Right lobe of liver (tissue), 6 donors: ENCODE measurements around the gene ALPK3. TPM values are rescaled to one million over a fixed set of nuclear protein-coding genes. Genes with fewer than 3 reads are reported as not detected.

Experiments
- ATAC-seq, 4 donors: fragments of 200-7000 bp; cut with Tn5 transposase; one replicate each; pipeline ENCODE4 v1.9.1; 2020; ENCODE audit warnings: mild to moderate bottlenecking in 4 of 4, moderate library complexity in 4 of 4
- DNase-seq, 3 donors: peaks; one replicate each; pipeline ENCODE4 v3.0.0-alpha.2; 2020
- H3K27ac ChIP-seq, 3 donors: fragments of 200-600 bp; one replicate each; pipeline ENCODE4 v1.8.0; 2022
- H3K27me3 ChIP-seq, 2 donors: fragments of 200-600 bp; one replicate each; pipeline ENCODE4 v1.8.0; 2022
- H3K36me3 ChIP-seq, 4 donors: fragments of 200-600 bp; sonication (generic) in 1 of 4; one replicate each; pipeline versions ENCODE4 v1.5.1 to v1.8.0; 2017 to 2022; ENCODE audit warnings: control low read depth in 1 of 4
- H3K4me1 ChIP-seq, 4 donors: fragments of 200-600 bp; sonication (generic) in 1 of 4; one replicate each; pipeline versions ENCODE4 v1.5.1 to v1.8.0; 2017 to 2022; ENCODE audit warnings: control low read depth in 1 of 4
- H3K4me3 ChIP-seq, 3 donors: fragments of 200-600 bp; one replicate each; pipeline ENCODE4 v1.8.0; 2022
- H3K9me3 ChIP-seq, 4 donors: fragments of 200-600 bp; sonication (generic) in 1 of 4; one replicate each; pipeline versions ENCODE4 v1.5.1 to v1.8.0; 2017 to 2022; ENCODE audit warnings: control low read depth in 1 of 4
- POLR2A ChIP-seq: fragments of 450-650 bp; IDR thresholded peaks from one replicate; pipeline ENCODE4 v1.6.1; 2017; ENCODE audit warnings: antibody characterized with exemption, mild to moderate bottlenecking
- WGBS: methylation state at CpG from one replicate; pipeline ENCODE4 v1.1.6; 2018; ENCODE audit warnings: low coverage, low lambda C conversion rate; ENCODE audit not compliant: insufficient coverage; ENCODE audit errors: missing lambda C conversion rate; 5-methylcytosine and 5-hydroxymethylcytosine counted together
- intact Hi-C, 2 donors: fragments of 100-400 bp; cut with DNase I; formaldehyde crosslinking; loops; one replicate each; pipeline versions ENCODE4 v1.11.2 to v1.14.1; 2022
- total RNA-seq, 6 experiments: library from RNA; depleted of rRNA in 2 of 6; stranded (reverse); fragments of >200 nt in 2 of 6; fragmentation: NEBNext Ultra II Directional in 3 of 6; extraction: Animal tissue kit (Norgen Biotek cat#: 25700) in 3 of 6; gene quantifications; one replicate each; pipeline versions ENCODE4 v1.1.0 to v1.2.4, GENCODE V29; 2016 to 2023
- TF ChIP-seq, protein P1 (sequence below), 4 donors: fragments of 200-600 bp in 3 of 4; fragments of 450-650 bp in 1 of 4; IDR thresholded peaks; one replicate each; pipeline versions ENCODE4 v1.5.1 to v1.8.0; 2016 to 2022; ENCODE audit warnings: antibody characterized with exemption in 4 of 4, mild to moderate bottlenecking in 2 of 4
- donor health status: DM: no; HTN: yes; CAD: no.
- donor health status: DM: no; HTN: no; CAD: no.
- donor health status: DM: no; HTN: no; CAD: no.
- donor health status: DM: no; HTN: yes; CAD: no.
- donor health status: DM: no; HTN: yes; CAD: no.

ALPK3 gene
- total RNA-seq, 6 experiments from 2014 or later: 1.3 to 12.5 (median 5.5) TPM

- Histone ChIP-seq H3K36me3 (no peaks in the 10 kb centered on the region), H3K9me3 (no peaks in the 10 kb centered on the region), H3K4me1 (peaks cover 0 to 45% (median 19%) of the 10 kb centered on the region in 4 donors), H3K4me3 (no peak overlapping the region), H3K27ac (no peak overlapping the region), H3K27me3 (no peaks in the 10 kb centered on the region)
- WGBS: 50% methylated on average over 8 of the region's 8 CpGs
- ATAC-seq (peak in 1 of 4 donors; percentile 19), DNase-seq (no peak)
- TF ChIP-seq, protein P1, sequence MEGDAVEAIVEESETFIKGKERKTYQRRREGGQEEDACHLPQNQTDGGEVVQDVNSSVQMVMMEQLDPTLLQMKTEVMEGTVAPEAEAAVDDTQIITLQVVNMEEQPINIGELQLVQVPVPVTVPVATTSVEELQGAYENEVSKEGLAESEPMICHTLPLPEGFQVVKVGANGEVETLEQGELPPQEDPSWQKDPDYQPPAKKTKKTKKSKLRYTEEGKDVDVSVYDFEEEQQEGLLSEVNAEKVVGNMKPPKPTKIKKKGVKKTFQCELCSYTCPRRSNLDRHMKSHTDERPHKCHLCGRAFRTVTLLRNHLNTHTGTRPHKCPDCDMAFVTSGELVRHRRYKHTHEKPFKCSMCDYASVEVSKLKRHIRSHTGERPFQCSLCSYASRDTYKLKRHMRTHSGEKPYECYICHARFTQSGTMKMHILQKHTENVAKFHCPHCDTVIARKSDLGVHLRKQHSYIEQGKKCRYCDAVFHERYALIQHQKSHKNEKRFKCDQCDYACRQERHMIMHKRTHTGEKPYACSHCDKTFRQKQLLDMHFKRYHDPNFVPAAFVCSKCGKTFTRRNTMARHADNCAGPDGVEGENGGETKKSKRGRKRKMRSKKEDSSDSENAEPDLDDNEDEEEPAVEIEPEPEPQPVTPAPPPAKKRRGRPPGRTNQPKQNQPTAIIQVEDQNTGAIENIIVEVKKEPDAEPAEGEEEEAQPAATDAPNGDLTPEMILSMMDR (IDR thresholded peaks at IDR 0.05): peak in 1 of 4 donors; percentile 5
- TF ChIP-seq POLR2A: no peak
- intact Hi-C loops: loop anchor here in 1 of 2 donors (10.0 kb wide), 1 partner anchor 103 kb away; no protein-coding TSS in a partner anchor
Measured at GRCh38 chr15:84821501-84822021, 4.4 kb downstream of the ALPK3 start.

- no peak for ATAC-seq
- intact Hi-C loops: loop anchor here in 1 of 2 donors (10.0 kb wide), 1 partner anchor 102 kb away; no protein-coding TSS in a partner anchor
Measured at GRCh38 chr15:84822653-84823281, 5.6 kb downstream of the ALPK3 start.

GRCh38 chr15:84823282-84823878, 6.2 kb downstream of the ALPK3 start:
- TF ChIP-seq POLR2A: no peak
- TF ChIP-seq, protein P1 (IDR thresholded peaks at IDR 0.05): no peak
- no peak for DNase-seq
- H3K9me3 ChIP-seq: no peaks in the 10 kb centered on the region
- intact Hi-C loops: loop anchor here in 1 of 2 donors (10.0 kb wide), 1 partner anchor 101 kb away; no protein-coding TSS in a partner anchor
- 88% methylated on average over 3 of the region's 3 CpGs for WGBS
- H3K4me1 ChIP-seq: peaks cover 0 to 31% (median 15%) of the 10 kb centered on the region in 4 donors
- no peaks in the 10 kb centered on the region for H3K27me3 ChIP-seq
- H3K4me3 ChIP-seq: no peak overlapping the region
- no peak for ATAC-seq
- H3K36me3 ChIP-seq: no peaks in the 10 kb centered on the region
- H3K27ac ChIP-seq: peak overlapping the region; percentile 30 to 89 (median 53)

More at GRCh38 chr15:84822653-84823281, 5.6 kb downstream of the ALPK3 start:
- H3K4me1 ChIP-seq: peaks cover 0 to 37% (median 17%) of the 10 kb centered on the region in 4 donors
- no peak for DNase-seq
- H3K9me3 ChIP-seq: no peaks in the 10 kb centered on the region
- 74% methylated on average over 4 of the region's 4 CpGs for WGBS
- TF ChIP-seq POLR2A: no peak
- TF ChIP-seq, protein P1 (IDR thresholded peaks at IDR 0.05): no peak
- no peaks in the 10 kb centered on the region for H3K36me3 ChIP-seq
- no peak overlapping the region for H3K4me3 ChIP-seq
- no peaks in the 10 kb centered on the region for H3K27me3 ChIP-seq
- peak overlapping the region in 1 of 3 donors; percentile 89 for H3K27ac ChIP-seq

DNA sequence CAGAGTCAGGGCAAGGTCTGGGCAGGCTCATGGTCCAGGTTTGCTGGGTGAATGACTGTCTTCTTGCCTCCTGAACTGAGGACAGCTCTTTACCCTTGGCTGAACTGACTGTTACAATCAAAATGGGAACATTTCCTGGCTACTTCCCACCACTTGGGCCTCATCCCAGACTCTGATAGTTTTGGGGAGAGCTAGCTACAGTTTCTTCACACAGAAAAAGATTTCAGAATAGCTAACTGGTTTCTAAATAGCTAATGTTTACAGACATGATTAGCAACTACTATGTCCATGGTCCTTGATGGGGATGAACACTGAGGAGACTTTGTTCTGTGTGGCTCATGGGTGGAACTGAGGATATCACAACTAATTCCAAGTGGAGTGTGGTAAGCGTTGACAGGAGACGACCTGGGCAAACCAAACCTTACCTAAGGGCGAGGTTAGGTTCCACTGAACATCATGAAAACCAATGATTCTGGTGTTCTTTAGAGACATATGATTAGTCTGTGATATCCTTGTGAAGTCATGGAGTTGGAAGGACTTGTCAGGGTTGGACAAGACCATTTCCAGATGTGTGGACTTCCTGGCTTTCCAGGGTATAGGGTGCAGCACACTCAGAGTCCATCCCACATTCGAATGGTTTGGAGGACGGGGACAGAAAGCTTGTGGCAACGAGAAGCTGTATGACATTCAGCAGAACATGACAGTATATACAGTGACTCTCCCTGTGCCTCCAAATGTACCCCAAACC, 7.3 kb downstream of the ALPK3 start:
- intact Hi-C loops: loop anchor here in 1 of 2 donors (10.0 kb wide), 1 partner anchor 100 kb away; no protein-coding TSS in a partner anchor
- peak in 2 of 3 donors; percentile 76 to 88 for DNase-seq
- Histone ChIP-seq H3K27me3 (no peaks in the 10 kb centered on the region), H3K9me3 (no peaks in the 10 kb centered on the region), H3K36me3 (no peaks in the 10 kb centered on the region), H3K4me3 (no peak overlapping the region), H3K4me1 (peaks cover 0 to 20% (median 9%) of the 10 kb centered on the region in 4 donors), H3K27ac (peak overlapping the region; percentile 30 to 89 (median 53))
- ATAC-seq: peak; percentile 72 to 86 (median 84)
- 38% methylated on average over 5 of the region's 6 CpGs for WGBS
- no peak for TF ChIP-seq POLR2A
- TF ChIP-seq, protein P1 (IDR thresholded peaks at IDR 0.05): no peak
